Measurements from ENCODE around the gene KLHL29. TPM values are rescaled to one million over a fixed set of nuclear protein-coding genes. Genes with fewer than 3 reads are reported as not detected.

Gene KLHL29
- total RNA-seq, 1 donor from 2014 or later: 5.0 TPM

DNA sequence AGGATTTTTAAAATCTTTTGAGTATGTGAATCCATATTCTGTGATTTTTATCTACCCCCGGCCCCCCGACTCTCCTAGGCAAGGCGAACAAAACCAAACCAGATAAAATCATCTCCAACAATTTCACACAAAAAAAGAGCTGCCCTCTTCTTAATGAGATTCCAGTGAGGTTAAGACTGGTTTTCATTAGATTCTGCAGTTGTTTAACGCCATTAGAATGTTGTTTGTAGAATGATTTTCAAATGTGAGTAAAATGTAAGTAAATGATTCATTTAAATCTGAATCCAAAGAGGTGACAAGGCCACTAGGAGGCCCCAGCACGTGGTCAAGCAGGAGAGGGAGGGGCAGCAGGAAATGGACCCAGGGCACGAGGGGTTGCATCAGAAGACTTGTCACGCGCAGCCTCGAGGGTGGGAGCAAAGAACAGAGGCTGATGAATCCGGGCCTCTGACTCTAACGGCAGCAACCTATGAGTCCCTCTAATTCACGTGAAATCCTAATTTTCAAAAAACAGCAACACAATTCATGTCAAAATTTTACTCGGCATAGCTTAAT, 24.3 kb upstream of the KLHL29 start:
- Mint-ChIP-seq H3K4me1 (ENCODE audit: unreplicated experiment) (peaks cover 4% of the 10 kb centered on the region), H3K4me3 (ENCODE audit: unreplicated experiment) (no peak overlapping the region), H3K27ac (ENCODE audit: unreplicated experiment) (no peak overlapping the region), H3K36me3 (ENCODE audit: unreplicated experiment) (no peaks in the 10 kb centered on the region), H3K9me3 (ENCODE audit: unreplicated experiment) (peaks cover 4% of the 10 kb centered on the region), H3K27me3 (ENCODE audit: unreplicated experiment) (peaks cover 7% of the 10 kb centered on the region)
- TF ChIP-seq, protein P1, sequence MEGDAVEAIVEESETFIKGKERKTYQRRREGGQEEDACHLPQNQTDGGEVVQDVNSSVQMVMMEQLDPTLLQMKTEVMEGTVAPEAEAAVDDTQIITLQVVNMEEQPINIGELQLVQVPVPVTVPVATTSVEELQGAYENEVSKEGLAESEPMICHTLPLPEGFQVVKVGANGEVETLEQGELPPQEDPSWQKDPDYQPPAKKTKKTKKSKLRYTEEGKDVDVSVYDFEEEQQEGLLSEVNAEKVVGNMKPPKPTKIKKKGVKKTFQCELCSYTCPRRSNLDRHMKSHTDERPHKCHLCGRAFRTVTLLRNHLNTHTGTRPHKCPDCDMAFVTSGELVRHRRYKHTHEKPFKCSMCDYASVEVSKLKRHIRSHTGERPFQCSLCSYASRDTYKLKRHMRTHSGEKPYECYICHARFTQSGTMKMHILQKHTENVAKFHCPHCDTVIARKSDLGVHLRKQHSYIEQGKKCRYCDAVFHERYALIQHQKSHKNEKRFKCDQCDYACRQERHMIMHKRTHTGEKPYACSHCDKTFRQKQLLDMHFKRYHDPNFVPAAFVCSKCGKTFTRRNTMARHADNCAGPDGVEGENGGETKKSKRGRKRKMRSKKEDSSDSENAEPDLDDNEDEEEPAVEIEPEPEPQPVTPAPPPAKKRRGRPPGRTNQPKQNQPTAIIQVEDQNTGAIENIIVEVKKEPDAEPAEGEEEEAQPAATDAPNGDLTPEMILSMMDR (IDR thresholded peaks at IDR 0.05): no peak
- DNase-seq (ENCODE audit: extremely low spot score, unreplicated experiment): no peak

DNA sequence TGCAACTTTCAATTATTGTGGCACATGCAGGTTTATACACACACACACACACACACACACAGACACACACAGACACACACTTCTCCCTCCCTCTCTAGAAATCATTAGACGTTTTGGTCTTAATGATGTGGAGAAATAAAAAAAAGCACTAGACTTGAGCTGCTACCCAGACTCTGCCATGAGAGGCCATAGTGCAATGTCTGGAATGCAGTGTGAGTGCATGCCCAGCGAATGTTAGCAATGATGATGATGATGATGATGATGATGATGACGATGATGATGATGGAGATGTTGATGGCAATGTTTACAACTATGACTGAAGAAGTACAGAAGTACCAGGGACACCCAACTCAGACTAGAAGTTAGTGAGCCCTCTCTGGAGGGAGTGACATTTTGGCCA, 23.8 kb upstream of the KLHL29 start:
- Mint-ChIP-seq H3K27ac (ENCODE audit: unreplicated experiment) (no peak overlapping the region), H3K4me1 (ENCODE audit: unreplicated experiment) (peaks cover 4% of the 10 kb centered on the region), H3K4me3 (ENCODE audit: unreplicated experiment) (no peak overlapping the region), H3K9me3 (ENCODE audit: unreplicated experiment) (peaks cover 5% of the 10 kb centered on the region), H3K36me3 (ENCODE audit: unreplicated experiment) (no peaks in the 10 kb centered on the region), H3K27me3 (ENCODE audit: unreplicated experiment) (peaks cover 9% of the 10 kb centered on the region)
- DNase-seq (ENCODE audit: extremely low spot score, unreplicated experiment): no peak
- TF ChIP-seq, protein P1 (IDR thresholded peaks at IDR 0.05): no peak

DNA sequence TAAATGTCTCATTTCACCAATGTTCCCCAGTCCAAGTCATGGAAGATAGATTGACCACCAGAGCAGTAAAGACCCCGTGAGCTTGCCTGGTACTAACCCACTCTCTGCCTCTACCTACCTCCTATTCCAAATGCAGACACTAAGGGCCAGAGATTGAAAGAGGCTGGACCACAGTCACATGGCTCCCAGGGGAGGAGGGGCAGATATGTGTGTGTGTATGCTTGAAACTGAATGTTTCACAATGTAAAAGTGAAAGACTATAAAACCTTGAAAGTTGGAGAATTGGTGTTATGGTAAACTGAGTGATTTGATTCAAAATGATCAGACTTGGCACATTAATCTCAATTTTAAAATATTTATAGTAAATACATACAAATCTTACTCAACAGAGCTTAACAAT, 21.7 kb upstream of the KLHL29 start:
- H3K9me3 Mint-ChIP-seq (ENCODE audit: unreplicated experiment): peaks cover 5% of the 10 kb centered on the region
- peaks cover 12% of the 10 kb centered on the region for H3K27me3 Mint-ChIP-seq (ENCODE audit: unreplicated experiment)
- no peak overlapping the region for H3K4me3 Mint-ChIP-seq (ENCODE audit: unreplicated experiment)
- H3K4me1 Mint-ChIP-seq (ENCODE audit: unreplicated experiment): peaks cover 8% of the 10 kb centered on the region
- DNase-seq (ENCODE audit: extremely low spot score, unreplicated experiment): no peak
- TF ChIP-seq, protein P1 (IDR thresholded peaks at IDR 0.05): no peak
- H3K27ac Mint-ChIP-seq (ENCODE audit: unreplicated experiment): no peak overlapping the region
- H3K36me3 Mint-ChIP-seq (ENCODE audit: unreplicated experiment): no peaks in the 10 kb centered on the region

DNA sequence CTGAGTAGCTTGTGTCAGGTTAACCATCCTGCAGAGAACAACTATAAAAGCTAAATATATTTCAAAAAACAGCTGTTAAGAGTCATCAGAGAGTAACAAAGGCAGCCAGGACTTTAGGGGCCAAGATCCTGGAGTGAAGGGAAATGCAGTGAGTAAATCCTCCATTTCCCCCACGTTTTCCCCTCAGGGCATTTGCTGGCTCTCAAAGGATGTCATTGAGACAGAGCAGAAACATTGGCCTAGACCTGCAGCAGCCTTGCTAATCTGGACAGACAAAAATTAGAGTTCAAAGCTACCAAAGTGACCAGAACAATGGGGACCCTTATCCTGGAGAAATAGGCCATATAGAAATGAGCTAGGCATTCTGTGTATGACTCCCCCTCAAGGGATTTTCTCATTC, 21.1 kb upstream of the KLHL29 start:
- H3K4me1 Mint-ChIP-seq (ENCODE audit: unreplicated experiment): peaks cover 8% of the 10 kb centered on the region
- DNase-seq (ENCODE audit: extremely low spot score, unreplicated experiment): no peak
- H3K36me3 Mint-ChIP-seq (ENCODE audit: unreplicated experiment): no peaks in the 10 kb centered on the region
- TF ChIP-seq, protein P1 (IDR thresholded peaks at IDR 0.05): no peak
- peaks cover 12% of the 10 kb centered on the region for H3K27me3 Mint-ChIP-seq (ENCODE audit: unreplicated experiment)
- H3K27ac Mint-ChIP-seq (ENCODE audit: unreplicated experiment): no peak overlapping the region
- no peak overlapping the region for H3K4me3 Mint-ChIP-seq (ENCODE audit: unreplicated experiment)
- peaks cover 5% of the 10 kb centered on the region for H3K9me3 Mint-ChIP-seq (ENCODE audit: unreplicated experiment)

DNA sequence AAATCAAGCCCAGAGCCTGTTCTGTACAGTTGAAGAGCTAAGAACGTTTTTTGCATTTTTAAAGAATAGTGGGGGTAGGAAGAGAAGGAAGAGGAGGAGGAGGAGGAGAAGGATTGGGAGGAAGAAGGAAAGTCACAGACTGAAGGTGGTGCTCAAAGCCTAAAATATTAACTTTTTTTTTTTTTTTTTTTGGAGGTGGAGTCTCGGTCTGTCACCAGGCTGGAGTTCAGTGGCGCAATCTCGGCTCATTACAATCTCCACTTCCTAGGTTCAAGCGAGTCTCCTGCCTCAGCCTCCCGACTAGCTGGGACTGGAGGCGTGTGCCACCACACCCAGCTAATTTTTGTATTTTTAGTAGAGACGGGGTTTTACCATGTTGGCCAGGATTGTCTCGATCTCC, 18.3 kb upstream of the KLHL29 start:
- TF ChIP-seq, protein P1 (IDR thresholded peaks at IDR 0.05): no peak
- no peak overlapping the region for H3K4me3 Mint-ChIP-seq (ENCODE audit: unreplicated experiment)
- H3K9me3 Mint-ChIP-seq (ENCODE audit: unreplicated experiment): peaks cover 5% of the 10 kb centered on the region
- H3K36me3 Mint-ChIP-seq (ENCODE audit: unreplicated experiment): no peaks in the 10 kb centered on the region
- H3K27ac Mint-ChIP-seq (ENCODE audit: unreplicated experiment): no peak overlapping the region
- peaks cover 8% of the 10 kb centered on the region for H3K4me1 Mint-ChIP-seq (ENCODE audit: unreplicated experiment)
- no peak for DNase-seq (ENCODE audit: extremely low spot score, unreplicated experiment)
- H3K27me3 Mint-ChIP-seq (ENCODE audit: unreplicated experiment): peaks cover 12% of the 10 kb centered on the region
